SK-N-MC (cell line): ENCODE data around the gene CDH4.

Experiments
- EZH2 ChIP-seq: fragments of 200-600 bp; sonication (generic); IDR thresholded peaks from one replicate; pipeline ENCODE4 v1.6.1; 2017; ENCODE audit warnings: antibody characterized with exemption
- FOXP2 ChIP-seq: optimal IDR thresholded peaks from 2 replicates; pipeline ENCODE3; 2011; ENCODE audit warnings: mild to moderate bottlenecking, moderate library complexity; ENCODE audit not compliant: insufficient read depth; ENCODE audit errors: extremely low read length, control extremely low read depth
- POLR2AphosphoS5 ChIP-seq: IDR thresholded peaks from 2 replicates; pipeline ENCODE4 v1.6.1; 2012; ENCODE audit warnings: mild to moderate bottlenecking, low read depth, low read length, borderline replicate concordance

GRCh38 chr20:61263938-61264337 is 11.9 kb downstream of the CDH4 start:
- no peak for TF ChIP-seq EZH2
- TF ChIP-seq POLR2AphosphoS5: no peak
- no peak for TF ChIP-seq FOXP2
